GM12892 (cell line): Measurements from ENCODE around the gene PRB3.

ENCODE experiments used
- POLR2A ChIP-seq: IDR thresholded peaks from 2 replicates; pipeline ENCODE4 v1.6.1; 2011; ENCODE audit warnings: low read depth, low read length, control low read depth
- TAF1 ChIP-seq: IDR thresholded peaks from 2 replicates; pipeline ENCODE4 v1.6.1; 2011; ENCODE audit warnings: low read depth, mild to moderate bottlenecking, control low read depth, low read length, borderline replicate concordance

GRCh38 chr12:11264501-11264900, 5.0 kb downstream of the PRB3 start:
- TF ChIP-seq POLR2A (no peak), TAF1 (no peak)
